ENCODE results near the gene SLC6A6. TPM values are rescaled to one million over a fixed set of nuclear protein-coding genes. Genes with fewer than 3 reads are reported as not detected.

Gene SLC6A6
- total RNA-seq, 1 donor from 2014 or later, result 14.3 TPM

DNA sequence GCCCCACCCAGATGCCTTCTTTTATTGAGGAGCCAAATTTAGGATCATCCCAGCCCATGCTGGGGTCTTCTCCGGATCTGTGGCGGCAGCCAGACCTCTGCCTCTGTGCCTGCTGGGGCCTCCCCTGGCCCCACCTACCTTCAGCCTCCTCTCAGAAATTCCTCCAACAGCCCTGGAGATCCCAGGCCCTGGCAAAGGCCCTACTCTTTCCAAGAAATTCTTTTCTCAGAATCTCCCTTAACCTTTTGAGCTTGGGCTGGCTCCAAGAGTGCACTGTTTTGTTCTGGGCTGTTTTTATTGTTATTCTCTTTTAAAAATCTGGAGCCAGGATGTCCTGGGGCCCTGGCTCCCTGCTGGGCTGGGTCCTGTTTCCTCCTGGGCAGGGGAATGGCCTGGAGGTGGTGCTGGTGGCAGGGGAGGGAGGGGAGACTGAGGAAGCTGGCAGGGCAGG, 79.9 kb downstream of the SLC6A6 start:
- no peak for DNase-seq (ENCODE audit: missing footprints)
- peak; percentile 52 for ATAC-seq
- intact Hi-C loops (cut with DNase I), result no loop called here

DNA sequence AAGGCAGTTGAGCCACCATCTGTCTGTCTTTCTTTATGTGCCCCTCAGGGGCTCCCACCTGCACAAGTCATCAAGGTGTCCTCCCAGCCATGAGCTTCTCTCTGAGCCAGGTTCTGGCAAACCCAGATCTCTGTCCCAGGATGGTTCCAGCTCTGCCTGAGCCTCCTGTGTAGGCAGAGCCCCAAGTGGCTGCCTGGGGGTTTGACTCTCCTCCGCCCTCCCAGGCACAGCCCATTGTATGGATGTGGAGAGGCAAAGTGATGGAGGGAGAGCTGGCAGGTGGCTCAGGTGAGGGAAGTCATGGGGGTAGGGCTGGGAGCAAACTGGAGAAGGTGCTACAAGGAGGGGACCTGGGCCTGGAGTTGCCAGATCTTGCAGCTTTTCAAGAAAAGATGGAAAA, 80.9 kb downstream of the SLC6A6 start:
- intact Hi-C loops (cut with DNase I), result no loop called here
- DNase-seq (ENCODE audit: missing footprints), result no peak
- ATAC-seq, result no peak

DNA sequence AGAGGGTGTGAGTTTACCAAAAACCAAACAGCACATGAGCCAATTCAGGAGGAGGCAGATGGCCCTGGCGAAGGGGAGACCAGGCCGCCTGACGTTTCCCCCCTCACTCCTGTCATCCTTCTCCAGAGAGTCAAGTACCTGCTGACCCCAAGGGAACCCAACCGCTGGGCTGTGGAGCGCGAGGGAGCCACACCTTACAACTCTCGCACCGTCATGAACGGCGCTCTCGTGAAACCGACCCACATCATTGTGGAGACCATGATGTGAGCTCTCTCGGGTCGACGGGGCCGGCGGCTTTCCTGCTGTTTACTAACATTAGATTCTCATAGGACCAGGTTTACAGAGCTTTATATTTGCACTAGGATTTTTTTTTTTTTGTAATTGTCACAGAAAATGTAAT, 82.3 kb downstream of the SLC6A6 start:
- intact Hi-C loops (cut with DNase I), result no loop called here
- ATAC-seq (no peak), DNase-seq (ENCODE audit: missing footprints) (no peak)

DNA sequence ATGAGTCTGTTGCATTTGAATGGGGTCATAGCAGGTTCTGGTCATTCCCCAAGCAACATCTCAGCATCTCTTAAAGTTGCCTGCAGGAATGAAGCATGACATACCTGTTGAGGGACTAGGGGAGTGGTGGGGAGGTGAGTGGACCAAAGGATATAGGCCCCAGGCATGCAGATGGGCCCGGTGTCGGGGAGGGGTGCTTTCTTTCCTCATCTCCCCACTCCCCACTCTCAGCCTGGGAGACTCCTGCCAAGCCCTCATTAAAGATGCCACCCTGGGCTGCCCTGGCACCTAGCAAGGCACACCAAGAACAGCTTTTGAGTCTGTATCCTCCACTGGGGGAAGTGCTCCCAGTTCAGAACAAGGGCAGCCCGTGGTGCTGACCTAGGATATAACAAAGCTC, 83.6 kb downstream of the SLC6A6 start:
- intact Hi-C loops (cut with DNase I), result no loop called here
- no peak for ATAC-seq
- DNase-seq (ENCODE audit: missing footprints), result no peak

DNA sequence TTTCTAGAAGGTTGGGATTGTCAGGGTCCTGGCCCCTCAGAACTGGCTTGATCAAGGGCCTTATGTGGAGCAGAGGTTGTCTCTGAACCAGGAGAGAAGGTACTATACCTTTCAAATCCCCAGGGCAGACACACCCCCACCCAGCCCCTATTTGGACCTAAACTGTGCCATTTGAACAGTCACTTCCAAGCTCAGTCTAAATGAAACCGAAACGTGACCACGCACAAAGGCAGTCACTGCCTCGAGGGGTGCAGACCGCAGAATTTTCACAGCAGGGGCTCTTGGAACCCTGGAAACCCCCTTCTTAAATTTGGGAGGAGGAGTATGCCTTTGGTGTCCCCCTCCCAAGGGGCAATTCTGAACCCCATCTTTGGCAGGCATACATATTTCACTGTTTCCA, 84.1 kb downstream of the SLC6A6 start:
- no peak for DNase-seq (ENCODE audit: missing footprints)
- no peak for ATAC-seq
- intact Hi-C loops (cut with DNase I), result no loop called here

DNA sequence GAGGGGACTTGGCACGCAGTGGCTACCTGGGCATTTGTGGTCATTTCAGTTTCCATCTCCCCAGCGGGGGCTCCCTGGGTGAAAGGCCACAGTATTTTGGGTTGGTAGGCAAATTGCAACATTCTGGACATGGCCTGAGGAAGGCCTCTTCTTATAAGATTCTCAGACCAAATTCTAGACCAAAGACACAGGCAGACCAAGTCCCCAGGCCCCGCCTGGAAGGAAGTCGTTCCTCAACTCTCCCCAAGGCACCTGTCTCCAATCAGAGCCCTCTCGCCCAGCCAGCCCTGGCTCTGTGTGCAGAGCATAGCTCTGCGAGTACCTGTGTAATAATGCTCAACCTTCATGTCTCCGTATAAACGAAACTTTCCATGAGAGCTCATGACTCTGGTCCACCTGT, 84.7 kb downstream of the SLC6A6 start:
- ATAC-seq (no peak), DNase-seq (ENCODE audit: missing footprints) (no peak)
- intact Hi-C loops (cut with DNase I), result no loop called here

DNA sequence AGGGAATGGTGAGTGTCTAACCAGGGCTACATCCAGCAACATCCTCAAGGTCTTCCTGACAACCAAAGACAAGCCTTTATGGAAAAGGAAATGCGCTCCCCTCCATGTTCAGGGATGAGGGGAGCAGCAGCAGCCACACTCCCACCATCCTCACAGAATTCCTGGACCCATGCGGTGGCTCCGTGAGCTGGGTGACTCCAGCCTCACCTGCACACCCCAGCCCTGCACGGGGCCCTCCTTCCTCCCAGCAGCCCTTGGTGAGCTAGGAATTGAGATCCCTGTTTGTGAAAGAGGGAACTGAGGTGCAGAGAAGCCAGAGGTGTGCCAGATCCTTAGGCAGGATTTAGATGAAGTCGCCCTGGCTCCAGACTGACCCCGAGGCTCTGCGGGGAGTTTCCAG, 85.4 kb downstream of the SLC6A6 start:
- intact Hi-C loops (cut with DNase I), result no loop called here

DNA sequence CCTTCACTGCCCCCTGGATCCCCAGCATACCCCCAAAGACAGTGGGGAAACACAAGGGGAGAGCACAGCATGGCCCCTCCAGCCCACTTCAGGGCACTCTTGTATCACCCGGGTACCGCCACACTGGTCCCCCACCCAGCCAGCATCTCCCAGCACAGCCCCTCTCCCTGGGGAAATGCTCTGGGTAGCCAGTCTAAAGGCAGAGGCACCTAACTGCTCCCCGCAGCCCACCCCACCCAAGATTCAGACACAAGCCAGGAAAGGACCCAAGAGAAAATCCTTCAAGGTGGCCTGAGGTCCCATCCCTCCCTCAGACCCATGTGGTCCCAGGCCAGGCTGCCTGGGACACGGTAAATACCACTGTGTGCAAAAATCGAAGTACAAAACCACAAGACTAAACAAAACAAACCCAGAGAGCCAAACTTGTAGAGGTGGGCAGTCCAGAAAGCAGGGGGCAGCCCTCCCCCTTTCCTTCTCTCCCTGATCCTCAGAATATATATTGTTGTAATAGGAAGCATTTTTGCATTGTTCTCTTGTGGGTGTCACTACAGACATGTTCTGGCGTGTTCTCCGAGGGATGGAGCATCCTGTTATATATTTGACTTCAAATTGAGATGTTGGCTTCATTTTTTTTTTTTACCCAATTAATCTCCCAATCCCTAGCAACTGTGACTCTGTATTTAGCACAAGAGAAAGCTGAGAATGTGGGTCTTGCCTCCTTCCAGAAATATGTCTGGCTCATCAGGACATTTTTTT, 86.1 kb downstream of the SLC6A6 start:
- DNase-seq (ENCODE audit: missing footprints) (no peak), ATAC-seq (no peak)
- intact Hi-C loops (cut with DNase I), result no loop called here

More for the DNA sequence above, 85.4 kb downstream of the SLC6A6 start:
- ATAC-seq (no peak), DNase-seq (ENCODE audit: missing footprints) (no peak)

DNA sequence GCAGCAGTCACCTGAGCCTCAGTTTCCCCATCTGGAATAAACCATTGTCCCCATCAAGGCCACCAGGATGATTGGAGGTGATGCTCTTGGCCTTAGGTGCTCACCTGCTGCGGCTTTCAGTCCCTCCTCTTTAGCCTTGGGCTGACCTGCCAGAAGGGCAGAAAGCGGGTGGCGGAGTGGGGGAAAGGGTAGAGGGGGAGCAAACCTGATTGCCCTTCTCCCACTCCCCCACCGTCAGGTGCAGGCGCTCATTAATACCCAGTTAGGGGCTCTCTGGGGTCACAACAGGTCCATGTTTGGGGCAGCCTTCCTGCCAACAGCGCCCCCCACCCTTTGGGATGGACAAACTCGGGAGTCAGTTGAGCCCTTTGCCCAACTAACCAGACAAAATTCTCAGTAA, 87.2 kb downstream of the SLC6A6 start:
- no peak for ATAC-seq
- no peak for DNase-seq (ENCODE audit: missing footprints)
- intact Hi-C loops (cut with DNase I), result no loop called here

DNA sequence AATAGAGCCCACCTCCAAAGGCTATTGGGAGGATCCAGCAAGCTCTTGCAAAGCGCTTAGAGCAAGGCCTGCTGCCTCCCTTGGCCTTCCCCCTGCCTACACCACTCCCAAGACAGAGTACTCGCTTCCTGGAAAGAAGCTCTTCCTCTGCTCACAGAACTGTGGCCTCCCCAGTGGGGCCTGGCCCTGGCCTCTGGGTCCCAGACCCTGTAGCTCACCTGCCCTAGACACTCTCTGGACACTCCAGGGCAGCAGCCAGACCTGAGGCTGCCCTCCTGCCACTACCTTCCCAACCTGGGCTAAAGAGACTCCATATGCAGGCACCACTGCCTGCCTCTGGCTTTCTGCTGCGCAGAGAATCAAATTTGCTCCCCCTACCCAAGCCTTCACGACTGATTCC, 87.8 kb downstream of the SLC6A6 start:
- ATAC-seq (no peak), DNase-seq (ENCODE audit: missing footprints) (no peak)
- intact Hi-C loops (cut with DNase I), result no loop called here

DNA sequence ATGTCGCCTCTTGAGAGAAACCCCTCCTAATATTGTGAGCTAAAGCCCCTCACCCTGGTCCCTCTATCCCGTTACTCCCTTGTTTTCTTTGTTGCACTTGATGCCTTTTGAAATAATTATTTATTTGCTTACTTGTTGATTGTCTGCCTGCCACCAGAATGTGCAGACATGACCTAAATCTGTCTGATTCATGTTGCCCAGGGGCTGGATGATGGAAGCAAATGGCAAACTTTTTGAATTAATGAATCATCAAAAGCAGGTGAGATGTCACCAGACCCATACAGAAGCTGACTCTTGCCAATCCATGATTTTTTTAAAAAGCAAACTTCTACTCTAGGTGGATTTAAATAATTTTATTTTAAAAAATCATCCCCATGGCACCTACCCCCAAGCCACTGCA, 88.4 kb downstream of the SLC6A6 start:
- DNase-seq (ENCODE audit: missing footprints), result no peak
- ATAC-seq, result no peak
- intact Hi-C loops (cut with DNase I), result no loop called here

DNA sequence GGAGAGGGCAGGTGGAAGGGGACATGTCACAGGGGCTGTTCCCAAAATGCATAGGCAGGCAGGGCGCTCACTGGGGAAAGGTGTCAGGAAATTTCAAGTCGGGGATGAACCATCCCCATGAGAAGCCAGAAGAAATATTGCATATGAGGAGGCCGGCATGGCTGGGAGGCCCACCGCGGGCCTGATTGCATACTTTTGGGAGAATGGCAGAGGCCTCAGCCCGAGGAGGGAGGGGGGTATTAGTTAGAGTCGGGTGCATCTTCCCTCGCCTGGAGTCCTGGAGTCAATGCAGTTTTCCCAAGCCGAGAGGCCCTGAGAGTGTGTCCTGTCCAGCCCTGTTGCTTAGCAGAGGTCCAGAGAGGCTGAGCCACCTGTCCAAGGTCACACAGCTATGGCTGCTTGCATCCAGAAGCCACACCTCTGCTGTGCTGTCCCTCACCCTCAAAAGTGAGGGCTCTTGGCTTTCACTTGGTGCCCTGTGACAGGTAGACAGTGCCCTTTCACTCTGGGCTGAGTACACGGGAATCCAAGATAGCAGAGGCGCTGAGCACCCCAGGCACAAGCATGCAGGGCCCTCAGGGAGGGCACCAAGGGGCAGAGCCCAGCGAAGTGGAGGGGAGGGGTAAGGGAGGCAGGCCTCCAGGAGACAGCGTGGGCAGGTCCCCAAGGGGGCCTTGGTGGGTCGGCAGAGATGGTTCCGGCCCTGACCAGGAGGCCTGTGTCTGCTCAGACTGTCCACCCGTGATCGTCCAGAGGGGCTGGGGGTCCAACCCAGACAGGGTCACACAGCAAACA, 89.2 kb downstream of the SLC6A6 start:
- intact Hi-C loops (cut with DNase I), result no loop called here
- DNase-seq (ENCODE audit: missing footprints), result no peak
- no peak for ATAC-seq

DNA sequence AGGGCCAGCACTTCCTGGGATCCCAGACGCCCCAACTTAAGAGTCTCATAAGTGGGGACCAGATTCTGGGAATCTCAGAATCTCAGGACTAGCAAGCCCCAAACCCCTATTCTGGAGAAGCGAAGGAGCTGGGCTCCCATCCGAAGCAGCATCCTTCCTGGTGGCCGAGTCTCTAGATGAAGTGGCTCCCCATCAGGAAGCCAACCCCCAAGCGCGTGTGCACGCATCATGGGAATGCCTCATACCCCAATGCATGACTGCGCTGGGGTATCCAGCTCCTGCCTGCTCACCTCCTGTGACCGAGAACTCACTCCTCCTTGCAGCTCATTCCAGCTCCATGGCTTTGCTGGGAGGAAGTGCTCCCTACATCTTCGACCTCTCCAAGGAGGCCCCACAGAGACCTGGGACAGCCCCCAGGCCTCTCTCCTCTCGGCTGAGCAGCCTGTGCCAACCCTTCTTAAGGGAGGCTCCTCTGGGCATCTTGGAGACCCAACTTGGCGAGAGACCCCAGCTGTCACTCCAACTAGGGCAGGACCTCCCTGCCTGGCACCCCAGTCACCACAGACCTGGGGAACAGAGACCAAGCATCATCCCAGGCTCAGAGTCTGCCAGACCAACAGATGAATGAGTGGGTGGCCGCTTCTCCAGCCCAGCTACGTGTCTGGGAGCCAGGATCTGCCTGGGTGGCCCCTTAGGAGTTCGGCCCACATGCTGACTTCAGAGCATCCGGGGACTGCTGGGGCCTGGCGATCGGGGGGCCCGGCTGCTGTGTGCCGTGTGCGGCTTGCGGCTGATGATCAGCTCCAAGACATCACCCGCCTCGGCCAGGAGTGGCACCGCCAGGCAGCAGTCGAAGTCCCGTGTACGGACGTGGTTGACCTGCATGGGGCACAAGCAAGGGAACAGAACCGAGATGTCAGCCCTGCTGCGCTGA, 90.8 kb downstream of the SLC6A6 start:
- intact Hi-C loops (cut with DNase I), result no loop called here
- DNase-seq (ENCODE audit: missing footprints), result no peak
- no peak for ATAC-seq

DNA sequence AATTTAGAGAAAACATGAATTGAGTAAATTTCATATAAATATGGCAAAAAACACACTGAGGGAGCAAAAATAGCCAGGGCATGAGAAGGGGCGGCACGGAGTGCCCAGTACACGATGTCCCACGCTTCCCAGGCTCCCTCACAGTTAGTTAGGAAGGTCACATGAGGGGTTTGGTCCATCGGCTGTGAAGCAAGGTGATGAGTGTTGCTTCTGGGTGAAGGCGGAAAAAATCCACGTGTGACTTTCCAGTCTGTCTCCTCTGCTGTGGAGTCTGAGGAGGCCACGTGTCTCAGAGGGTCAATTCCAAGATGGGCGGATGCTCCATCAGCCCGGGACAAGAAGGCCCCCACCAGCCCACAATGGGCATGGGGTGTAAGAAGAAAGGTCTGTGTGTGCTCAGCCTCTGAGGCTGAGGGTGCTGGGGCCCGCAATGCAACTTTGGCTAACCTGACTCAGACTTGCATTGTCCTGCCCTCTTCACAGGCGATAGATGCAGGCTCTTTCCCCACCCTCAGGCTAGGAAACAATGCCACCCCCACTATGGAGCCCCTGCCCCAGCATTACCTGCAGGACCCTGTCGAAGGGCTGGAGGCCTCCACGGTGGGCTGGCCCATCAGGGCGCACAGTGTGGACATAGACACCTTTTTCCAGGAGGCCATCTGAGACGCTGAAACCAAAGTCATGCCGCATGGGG, 92.0 kb downstream of the SLC6A6 start:
- ATAC-seq, result no peak
- no peak for DNase-seq (ENCODE audit: missing footprints)
- intact Hi-C loops (cut with DNase I), result no loop called here

DNA sequence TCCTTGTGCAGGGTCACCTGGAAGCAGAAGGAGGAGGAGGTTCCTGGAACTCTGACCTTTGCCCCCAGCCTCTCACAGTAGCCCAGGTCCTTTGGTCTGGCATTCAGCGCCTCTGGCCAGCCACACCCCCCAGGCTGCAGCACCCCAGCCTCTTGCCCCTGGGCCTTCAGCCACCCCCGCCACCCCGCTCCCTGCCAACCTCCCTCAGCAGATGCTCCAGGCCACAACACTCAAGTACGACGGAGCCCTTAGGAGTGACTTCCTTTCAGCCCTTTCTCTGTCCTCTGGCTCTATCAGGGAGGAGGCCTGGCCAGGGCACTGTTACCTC, 92.5 kb downstream of the SLC6A6 start:
- no peak for DNase-seq (ENCODE audit: missing footprints)
- intact Hi-C loops (cut with DNase I), result no loop called here
- no peak for ATAC-seq

DNA sequence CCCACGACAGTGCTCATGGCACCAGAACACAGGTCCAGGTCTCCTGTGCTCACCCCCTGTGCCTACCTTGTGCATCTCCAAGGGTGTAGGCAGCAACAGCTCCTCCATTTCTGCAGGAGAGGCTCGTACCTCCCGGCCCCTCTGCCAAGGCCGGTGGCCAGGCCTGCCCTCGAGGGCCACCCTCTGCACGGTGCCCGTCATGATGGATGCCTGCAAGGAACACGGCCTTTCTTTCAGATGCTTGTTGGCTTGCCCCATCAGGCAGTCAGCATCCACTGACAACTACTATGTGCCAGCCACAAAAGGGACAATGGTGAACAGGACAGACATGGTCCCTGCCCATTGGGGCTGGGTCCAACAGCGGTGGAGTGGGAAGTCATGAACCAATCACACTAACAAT, 93.9 kb downstream of the SLC6A6 start:
- intact Hi-C loops (cut with DNase I), result no loop called here

DNA sequence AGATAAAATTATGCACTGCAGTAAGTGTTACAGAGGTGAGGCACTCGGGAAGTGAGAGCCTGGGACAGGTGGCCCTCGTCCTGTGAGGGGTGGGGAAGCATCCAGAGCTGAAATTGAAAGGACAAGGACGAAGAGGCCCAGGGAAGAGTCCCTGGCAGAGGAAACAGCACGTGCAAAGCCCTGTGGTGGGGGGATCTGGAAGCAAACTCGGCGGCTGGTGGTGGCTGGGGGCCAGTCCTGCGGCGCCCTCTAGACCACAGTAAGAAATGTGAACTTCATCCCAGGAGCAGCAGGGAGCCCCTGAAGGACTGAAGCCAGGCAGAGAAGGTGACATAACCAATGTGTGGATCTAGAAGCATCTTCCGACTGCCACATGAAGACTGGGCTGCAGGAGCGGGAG, 94.9 kb downstream of the SLC6A6 start:
- no peak for ATAC-seq
- DNase-seq (ENCODE audit: missing footprints), result no peak

More for the DNA sequence above, 93.9 kb downstream of the SLC6A6 start:
- ATAC-seq (no peak), DNase-seq (ENCODE audit: missing footprints) (no peak)

DNA sequence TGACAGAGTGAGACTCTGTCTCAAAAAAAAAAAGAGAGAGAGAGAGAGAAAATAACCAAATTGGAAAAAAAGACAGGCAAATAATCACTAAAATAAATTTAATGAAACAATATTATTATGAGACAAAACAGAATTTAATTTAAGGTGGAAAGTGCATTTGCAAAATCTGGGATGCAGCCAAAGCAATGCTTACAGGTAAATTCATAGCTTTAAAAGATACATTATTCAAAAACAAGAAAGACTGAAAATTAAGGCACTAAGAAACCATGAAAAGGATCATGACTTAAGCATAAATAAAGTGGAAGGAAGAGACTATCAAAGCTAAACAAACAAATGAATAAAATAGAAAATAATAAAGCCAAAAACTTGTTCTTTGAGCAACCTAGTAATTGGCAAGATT, 100.1 kb downstream of the SLC6A6 start:
- no peak for DNase-seq (ENCODE audit: missing footprints)
- intact Hi-C loops (cut with DNase I), result no loop called here
- no peak for ATAC-seq

More for the DNA sequence above, 94.9 kb downstream of the SLC6A6 start:
- intact Hi-C loops (cut with DNase I), result no loop called here
